Renal pelvis (tissue), 3 donors: Measurements from ENCODE around the gene OSMR. TPM values are rescaled to one million over a fixed set of nuclear protein-coding genes. Genes with fewer than 3 reads are reported as not detected.

Experiments
- polyA plus RNA-seq, 3 donors: library from polyadenylated mRNA; unstranded; fragments of 120-200 nt; gene quantifications; one replicate each; pipeline ENCODE4 v1.2.1, GENCODE V29; 2013; ENCODE audit not compliant: insufficient read length in 3 of 3

OSMR gene
- polyA plus RNA-seq, 3 donors, result 6.9 to 9.2 (median 7.4) TPM

Other genes starting within 250 kb of the OSMR start
- gene RICTOR, start 228.4 kb downstream of the OSMR start, polyA plus RNA-seq, result 10 to 100 TPM; 19.8 to 30.2 (median 29.3) TPM